Measurements from ENCODE around the gene HSPA4L.

Gene HSPA4L

DNA sequence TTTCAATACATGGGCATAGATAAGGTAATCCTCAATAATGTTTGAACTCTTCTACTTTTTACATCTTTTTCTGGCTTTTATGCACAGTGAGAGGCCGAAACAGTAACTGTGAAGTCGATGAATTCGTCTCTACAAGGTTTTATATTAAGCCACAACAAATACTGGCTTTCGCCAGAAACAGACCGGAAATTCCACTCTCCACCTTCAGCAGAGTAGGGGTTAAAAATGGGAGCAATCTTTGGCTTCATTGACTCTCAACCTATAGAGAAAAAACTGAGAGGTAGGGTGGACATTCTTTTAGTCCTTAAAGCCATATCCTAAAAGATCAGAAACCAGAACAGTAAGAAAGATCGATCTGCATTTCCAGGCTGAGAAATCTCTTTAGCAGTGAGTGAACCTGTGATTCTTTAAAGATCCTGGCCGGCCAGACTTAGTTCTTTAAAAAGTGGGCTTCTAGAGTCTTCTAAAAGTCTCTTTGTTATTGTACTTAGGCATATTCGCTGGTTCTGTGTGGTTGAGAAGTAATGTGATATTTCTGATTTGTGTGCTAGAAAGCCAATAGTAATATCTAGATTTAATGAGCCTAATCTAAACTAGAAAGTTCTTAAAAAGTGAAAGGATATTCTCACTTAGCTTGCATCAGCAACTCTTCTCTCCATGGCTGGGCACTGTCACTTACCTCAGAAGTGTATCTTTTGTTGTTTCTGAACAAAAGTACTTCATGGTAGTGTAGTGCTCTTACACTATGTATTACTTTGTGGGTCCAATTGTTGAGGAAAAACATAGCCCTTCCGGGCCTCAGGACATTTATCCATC lies 2.0 kb downstream of the HSPA4L start:
- DNase-seq (ENCODE audit: low read depth), result no peak

DNA sequence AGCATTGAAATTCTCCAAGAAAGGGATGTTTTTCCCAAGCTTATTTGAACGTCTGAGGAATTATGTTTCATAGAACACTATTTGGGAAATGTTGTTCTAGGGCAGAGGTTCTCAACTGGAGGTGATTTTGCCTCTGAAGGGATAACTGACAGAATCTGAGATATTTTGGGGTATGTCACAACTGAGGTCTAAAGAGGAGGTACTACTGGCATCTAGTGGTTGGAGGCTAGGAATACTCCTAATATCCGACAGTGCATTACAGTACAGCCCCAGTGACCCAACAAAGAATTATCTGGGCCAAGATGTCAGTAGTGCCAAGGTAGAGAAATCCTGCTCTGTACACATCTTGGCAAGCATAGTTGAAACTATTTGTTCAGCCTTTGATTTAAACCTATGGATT lies 6.4 kb downstream of the HSPA4L start:
- no peak for DNase-seq (ENCODE audit: low read depth)

DNA sequence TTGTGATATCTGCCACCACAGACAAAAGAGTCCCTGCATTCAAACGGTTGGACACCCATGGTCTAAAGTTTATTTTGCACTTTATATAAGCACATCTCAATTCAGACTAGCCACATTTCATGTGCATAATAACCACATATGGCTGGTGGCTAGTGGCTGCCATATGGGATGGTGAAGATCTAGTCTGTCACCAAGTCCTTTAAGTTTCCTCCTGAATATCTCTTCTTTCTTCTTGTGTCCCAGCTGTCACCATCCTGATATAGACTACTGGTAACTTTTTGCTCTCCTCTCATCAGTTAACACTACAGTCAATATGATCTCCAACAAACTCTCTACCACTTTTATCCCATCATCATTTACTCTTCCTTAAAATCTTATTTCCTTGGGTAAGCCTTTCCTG lies 9.3 kb downstream of the HSPA4L start:
- DNase-seq (ENCODE audit: low read depth), result no peak

GRCh38 chr4:127793528-127793927 lies 11.4 kb downstream of the HSPA4L start:
- no peak for DNase-seq (ENCODE audit: low read depth)

DNA sequence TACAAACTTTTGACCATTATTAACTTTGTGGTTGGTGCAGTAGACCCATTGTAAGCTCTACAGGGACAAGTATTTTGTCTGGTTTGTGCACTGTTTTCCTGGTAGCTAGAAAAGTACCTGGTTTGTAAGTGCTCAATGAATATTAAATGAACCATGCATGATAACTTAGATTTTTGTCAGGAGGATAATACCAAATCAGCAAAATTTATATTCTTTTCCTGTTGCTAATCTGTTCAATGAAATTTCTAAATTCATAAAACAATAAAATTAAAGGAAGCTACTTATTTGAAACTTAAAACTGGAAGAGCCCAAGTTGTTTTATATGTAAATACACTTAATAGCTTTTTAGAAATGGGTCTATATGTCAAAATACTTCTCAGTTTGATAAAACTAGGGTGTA lies 17.6 kb downstream of the HSPA4L start:
- no peak for DNase-seq (ENCODE audit: low read depth)

DNA sequence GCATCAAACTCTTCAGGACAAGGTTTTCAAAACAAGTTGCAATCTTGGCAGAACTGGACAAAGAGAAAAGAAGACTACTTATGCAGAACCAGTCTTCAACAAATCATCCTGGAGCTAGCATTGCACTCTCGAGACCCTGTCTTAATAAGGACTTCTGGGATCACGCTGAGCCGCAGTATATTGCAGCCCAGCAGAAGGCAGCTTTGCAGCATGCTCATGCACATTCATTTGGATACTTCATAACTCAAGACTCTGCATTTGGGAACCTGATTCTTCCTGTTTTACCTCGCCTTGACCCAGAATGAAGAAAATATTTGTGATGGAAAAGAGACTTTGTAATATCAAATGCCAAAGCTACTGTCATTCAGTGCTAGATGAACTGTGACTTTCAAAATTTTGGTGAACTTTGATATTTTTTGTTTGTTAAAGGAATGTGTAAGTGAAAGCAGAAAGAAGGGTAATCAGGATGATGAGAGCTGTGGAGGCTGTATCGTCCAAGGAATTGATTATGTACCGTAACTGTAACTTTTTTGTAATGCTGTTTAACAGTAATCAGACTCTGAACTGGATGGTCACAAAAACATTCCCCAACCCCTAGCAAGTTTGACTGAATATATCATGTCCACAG lies 27.2 kb downstream of the HSPA4L start:
- no peak for DNase-seq (ENCODE audit: low read depth)

DNA sequence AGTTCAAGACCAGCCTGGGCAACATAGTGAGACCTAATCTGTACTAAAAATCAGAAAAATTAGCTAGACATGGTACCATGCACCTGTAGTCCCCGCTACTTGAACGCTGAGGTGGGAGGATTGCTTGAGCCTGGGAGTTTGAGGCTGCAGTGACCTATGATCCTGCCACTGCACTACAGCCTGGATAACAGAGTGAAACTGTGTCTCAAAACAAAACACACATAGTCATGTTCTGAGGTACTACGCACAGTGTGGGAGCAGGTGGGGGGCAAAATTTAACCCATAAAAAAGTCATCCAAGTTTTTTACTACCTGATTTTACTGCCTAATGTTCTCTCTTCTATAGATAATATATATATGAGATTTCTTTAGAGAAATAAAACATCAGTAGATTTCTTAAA lies 28.4 kb downstream of the HSPA4L start:
- DNase-seq (ENCODE audit: low read depth), result no peak

GRCh38 chr4:127822430-127822829 lies 40.3 kb downstream of the HSPA4L start:
- no peak for DNase-seq (ENCODE audit: low read depth)

DNA sequence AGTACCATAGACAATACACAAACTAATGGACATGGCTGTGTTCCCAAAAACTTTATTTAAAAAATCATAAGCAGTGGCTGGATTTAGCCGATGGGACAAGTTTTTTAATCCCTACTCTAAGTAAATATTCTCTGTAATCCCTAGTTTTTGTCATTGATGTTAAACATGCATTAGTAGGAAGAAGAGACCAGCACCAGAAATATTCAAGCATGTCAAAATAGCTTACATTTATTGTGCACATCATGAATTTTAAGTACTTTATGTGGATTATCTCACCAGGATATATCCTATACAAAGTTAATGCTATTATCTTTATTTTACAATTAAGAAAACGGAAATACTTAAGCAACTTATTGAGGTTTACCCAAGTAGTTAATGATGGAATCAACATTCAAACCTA lies 46.0 kb downstream of the HSPA4L start:
- DNase-seq (ENCODE audit: low read depth), result no peak

DNA sequence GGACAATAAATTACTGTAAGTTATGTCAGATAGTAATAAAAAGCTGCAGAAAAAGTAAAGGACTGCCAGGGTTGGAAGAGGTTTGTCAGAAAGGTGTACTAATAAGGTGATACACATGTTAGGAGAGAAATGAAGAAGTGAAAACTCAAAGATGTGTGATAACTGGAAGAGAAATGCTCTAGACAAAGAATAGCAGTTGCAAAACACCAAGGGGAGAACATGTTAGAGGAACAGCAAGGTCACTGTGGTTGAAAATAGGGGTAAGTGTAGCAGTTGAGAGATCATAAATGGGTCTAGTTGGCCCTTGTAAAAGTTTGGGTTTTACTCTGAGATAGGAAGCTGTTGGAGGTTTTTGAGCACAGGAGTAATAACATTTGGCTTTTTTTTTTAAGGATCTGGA lies 46.9 kb downstream of the HSPA4L start:
- DNase-seq (ENCODE audit: low read depth), result no peak

DNA sequence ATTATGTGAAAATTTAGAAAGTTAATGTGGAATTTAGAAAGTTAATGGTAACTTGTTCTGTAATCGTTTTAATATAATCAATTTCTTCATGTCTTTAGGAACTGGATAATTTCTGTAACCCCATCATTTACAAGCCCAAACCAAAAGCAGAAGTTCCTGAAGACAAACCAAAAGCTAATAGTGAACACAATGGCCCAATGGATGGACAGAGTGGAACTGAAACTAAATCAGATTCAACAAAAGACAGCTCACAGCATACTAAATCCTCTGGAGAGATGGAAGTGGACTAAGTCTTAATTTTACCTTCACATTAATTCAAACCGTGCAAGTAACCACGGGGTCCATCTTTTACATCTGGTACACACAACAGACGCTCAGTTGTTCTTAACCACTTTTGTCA lies 50.5 kb downstream of the HSPA4L start:
- no peak for DNase-seq (ENCODE audit: low read depth)

- no peak for DNase-seq (ENCODE audit: low read depth)
These were observed 61.8 kb downstream of the HSPA4L start for GRCh38 chr4:127843704-127844600.

DNA sequence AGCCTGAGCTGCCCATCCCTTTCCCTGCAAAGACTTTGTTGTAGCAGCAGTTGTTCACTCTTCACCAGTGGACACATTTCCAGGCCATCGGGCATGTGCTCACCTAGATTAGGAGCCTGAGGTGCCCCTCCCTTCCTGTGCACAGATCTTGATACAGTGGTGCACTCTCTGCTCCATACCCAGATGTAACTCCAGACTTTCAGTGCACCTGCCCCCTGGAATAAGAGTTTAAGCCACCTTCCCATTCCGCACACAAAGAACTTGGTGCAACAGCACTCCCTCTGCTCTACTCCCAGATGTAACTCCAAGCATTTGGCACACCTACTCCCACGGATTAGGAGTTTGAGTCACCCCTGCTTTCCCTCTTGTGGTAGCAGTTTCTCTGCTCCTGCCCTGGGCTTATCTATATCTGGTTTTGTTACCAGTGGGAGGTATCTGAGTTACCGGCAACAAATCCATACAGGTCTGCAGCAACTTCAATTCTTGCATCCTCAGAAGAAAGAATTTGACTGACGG lies 62.5 kb downstream of the HSPA4L start:
- no peak for DNase-seq (ENCODE audit: low read depth)

GRCh38 chr4:127846061-127846460 lies 63.9 kb downstream of the HSPA4L start:
- DNase-seq (ENCODE audit: low read depth), result no peak

DNA sequence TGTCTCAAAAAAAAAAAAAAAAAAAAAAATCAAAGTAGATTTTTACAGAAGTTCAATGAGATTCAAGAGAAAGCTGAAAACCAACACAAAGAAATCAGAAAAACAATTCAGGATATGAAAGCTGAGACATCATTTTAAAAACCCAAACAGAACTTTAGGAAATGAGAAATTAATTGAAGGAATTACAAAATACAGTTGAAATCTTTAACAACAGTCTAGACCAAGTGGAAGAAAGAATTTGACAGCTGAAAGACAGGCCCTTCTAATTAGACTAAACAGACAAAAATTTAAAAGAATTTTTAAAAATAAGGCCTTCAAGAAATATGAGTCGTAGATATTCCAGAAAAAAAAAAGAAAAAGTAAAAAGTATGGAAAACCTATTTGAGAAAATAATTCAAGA lies 64.6 kb downstream of the HSPA4L start:
- no peak for DNase-seq (ENCODE audit: low read depth)

DNA sequence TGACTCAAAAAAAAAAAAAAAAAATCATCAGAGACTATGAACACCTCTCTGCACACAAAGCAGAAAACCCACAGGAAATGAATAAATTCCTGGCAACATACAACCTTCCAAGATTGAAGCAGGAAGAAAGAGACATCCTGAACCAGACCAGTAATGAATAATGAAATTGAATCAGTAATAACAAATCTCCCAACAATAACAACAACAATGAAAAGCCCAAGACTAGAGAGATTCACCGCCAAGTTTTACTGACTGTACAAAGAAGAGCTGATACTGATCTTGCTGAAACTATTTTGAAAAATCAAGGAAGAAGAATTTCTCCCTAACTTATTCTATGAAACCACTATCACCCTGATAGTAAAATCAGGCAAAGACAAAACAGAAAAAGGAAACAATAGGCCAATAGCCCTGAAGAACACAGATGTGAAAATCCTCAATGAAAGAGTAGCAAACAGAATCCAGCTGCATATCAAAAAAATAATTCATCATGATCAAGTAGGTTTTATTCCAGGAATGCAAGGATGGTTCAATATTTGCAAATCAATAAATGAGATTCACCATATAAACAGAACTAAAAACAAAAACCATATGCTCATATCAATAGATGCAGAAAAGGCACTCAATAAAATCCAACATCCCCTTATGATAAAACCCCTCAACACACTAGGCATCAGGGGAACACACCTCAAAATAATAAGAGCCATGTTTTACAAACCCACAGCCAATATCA lies 67.5 kb downstream of the HSPA4L start:
- no peak for DNase-seq (ENCODE audit: low read depth)

DNA sequence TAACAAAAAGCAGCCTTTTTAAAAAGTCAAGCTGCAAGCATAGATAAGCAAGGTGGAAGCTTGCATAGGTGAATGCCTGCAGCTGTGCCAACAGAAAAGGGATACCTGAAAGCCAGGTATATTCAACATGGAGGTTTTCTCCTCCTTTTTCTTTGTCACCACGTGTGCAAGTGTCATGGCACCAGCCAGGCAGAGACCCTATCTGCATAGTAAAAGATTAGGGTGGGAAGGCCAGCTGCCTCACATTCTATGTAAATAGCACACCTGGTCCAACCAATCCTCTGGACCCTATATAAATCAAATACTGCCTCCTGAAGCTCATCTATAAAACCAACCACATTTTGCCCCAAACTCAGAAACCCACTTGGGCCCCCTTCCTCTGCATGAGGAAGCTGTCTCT lies 70.5 kb downstream of the HSPA4L start:
- DNase-seq (ENCODE audit: low read depth), result no peak

- no peak for DNase-seq (ENCODE audit: low read depth)
These were observed 74.2 kb downstream of the HSPA4L start for GRCh38 chr4:127856196-127856812.

- DNase-seq (ENCODE audit: low read depth), result no peak
These were observed 74.8 kb downstream of the HSPA4L start for GRCh38 chr4:127856813-127857447.

DNA sequence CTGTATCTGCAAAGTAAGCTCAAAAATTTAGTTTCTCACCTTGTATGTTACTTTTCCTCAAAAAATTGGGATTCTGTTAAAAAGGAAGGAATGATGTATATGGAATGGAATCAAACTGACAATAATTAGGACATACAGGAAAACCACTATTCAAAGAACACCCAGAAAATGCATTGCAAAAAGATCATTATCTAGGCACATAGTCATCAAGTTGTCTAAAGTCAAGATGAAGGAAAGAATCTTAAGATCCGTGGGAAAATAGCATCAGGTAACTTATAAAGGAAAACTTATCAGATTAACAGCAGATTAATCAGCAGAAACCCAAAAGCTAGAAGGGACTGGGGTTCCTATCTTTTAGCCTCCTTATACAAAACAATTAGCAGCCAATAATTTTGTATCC lies 75.5 kb downstream of the HSPA4L start:
- no peak for DNase-seq (ENCODE audit: low read depth)

DNA sequence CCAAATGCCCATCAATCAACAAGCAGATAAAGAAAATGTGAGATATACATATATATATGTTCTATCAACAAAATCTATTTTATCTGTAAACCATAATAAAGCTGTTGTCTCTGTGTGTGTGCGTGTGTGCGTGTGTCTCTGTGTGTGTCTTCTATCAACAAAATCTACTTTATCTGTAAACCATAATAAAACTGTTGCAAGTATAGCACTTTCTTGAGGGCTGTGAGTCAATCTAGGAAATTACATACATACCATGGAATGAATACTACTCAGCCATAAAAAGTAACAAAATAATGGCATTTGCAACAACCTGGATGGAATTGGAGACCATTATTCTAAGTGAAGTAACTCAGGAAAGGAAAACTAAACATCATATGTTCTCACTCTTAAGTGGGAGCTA lies 86.1 kb downstream of the HSPA4L start:
- no peak for DNase-seq (ENCODE audit: low read depth)

Measured in activated T-helper 1 cell treated with Interleukin-2 at 50 U/mL for 16 hours (primary cell).